T-helper 1 cell treated with Interleukin-12 subunit alpha and Interleukin-12 subunit beta and Interleukin-4 antibody, amounts not matched to agents 30 ng/mL and 1 ng/mL, for 36 hours (primary cell): Measurements from ENCODE around the gene ELF3. TPM values are rescaled to one million over a fixed set of nuclear protein-coding genes. Genes with fewer than 3 reads are reported as not detected.
"Not testable (repeated sequence)": the region's sequence is repeated elsewhere in the genome, so short reads cannot be mapped to it uniquely, and the experiment has no call there.

ENCODE experiments used
- intact Hi-C: fragments of 100-400 bp; cut with micrococcal nuclease; formaldehyde crosslinking; loops from one replicate; pipeline ENCODE4 v1.15.1; 2024
- total RNA-seq: library from RNA; stranded (reverse); gene quantifications from 2 replicates; pipeline ENCODE4 v1.2.3, GENCODE V29; 2022

The ELF3 gene
- total RNA-seq, 1 donor from 2014 or later, result 0.61 TPM

DNA sequence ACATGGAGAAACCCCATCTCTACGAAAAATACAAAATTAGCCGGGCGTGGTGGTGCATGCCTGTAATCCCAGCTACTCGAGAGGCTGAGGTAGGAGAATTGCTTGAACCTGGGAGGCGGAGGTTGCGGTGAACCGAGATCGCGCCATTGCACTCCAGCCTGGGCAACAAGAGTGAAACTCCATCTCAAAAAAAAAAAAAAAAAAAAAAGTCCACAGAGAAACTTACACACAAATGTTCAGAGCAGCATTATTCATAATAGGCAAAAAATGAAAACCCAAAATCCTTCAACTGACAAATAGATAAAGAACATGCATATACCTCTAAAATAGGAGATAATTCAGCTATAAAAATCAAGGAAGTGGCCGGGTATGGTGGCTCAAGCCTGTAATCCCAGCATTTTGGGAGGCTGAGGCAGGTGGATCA lies 54.5 kb downstream of the ELF3 start:
- intact Hi-C loops, result not testable (repeated sequence)

Other genes with a start within 250 kb of the ELF3 start
- gene IPO9, start 181.4 kb upstream of the ELF3 start, total RNA-seq, result 53.2 and 55.6 TPM in 2 replicates
- 1.8 and 2.2 TPM in 2 replicates for gene SHISA4, start 121.7 kb upstream of the ELF3 start, total RNA-seq
- not detected in 2 replicates for gene LMOD1, start 64.0 kb upstream of the ELF3 start, total RNA-seq
- gene TIMM17A, start 55.1 kb upstream of the ELF3 start, total RNA-seq, result 60.5 and 65.6 TPM in 2 replicates
- 26.8 and 28.1 TPM in 2 replicates for gene RNPEP, start 27.9 kb upstream of the ELF3 start, total RNA-seq
- gene GPR37L1, start 112.3 kb downstream of the ELF3 start, total RNA-seq, result not detected in 2 replicates
- 67.8 and 71.6 TPM in 2 replicates for gene ARL8A, start 134.2 kb downstream of the ELF3 start, total RNA-seq
- gene PTPN7, start 150.0 kb downstream of the ELF3 start, total RNA-seq, result 302 and 313 TPM in 2 replicates
- gene LGR6, start 183.2 kb downstream of the ELF3 start, total RNA-seq, result not detected in 2 replicates